ENCODE measurements around the gene PWWP2B. TPM values are rescaled to one million over a fixed set of nuclear protein-coding genes. Genes with fewer than 3 reads are reported as not detected.

Gene PWWP2B
- total RNA-seq, 6 experiments from 2014 or later: 3.0 to 12.2 (median 5.1) TPM

GRCh38 chr10:132415255-132415654, 18.3 kb downstream of the PWWP2B start:
- 91% methylated on average over 5 of the region's 5 CpGs for whole genome bisulfite sequencing (ENCODE audit: insufficient coverage, low coverage, low lambda C conversion rate, missing lambda C conversion rate)
- H3K27me3 ChIP-seq: no peaks in the 10 kb centered on the region
- intact Hi-C loops (cut with DNase I): no loop called here
- DNase-seq (no peak), ATAC-seq (no peak)
- no peaks in the 10 kb centered on the region for H3K9me3 ChIP-seq
- H3K27ac ChIP-seq: no peak overlapping the region
- H3K36me3 ChIP-seq: no peaks in the 10 kb centered on the region
- H3K4me3 ChIP-seq: no peak overlapping the region
- peaks cover 0 to 5% (median 0%) of the 10 kb centered on the region in 4 donors for H3K4me1 ChIP-seq
- TF ChIP-seq POLR2A (IDR thresholded peaks at IDR 0.05) (no peak), CTCF (IDR thresholded peaks at IDR 0.05) (no peak)

- Histone ChIP-seq H3K27ac (no peak overlapping the region), H3K27me3 (no peaks in the 10 kb centered on the region), H3K9me3 (no peaks in the 10 kb centered on the region), H3K36me3 (no peaks in the 10 kb centered on the region), H3K4me1 (peaks cover 0 to 5% (median 0%) of the 10 kb centered on the region in 4 donors), H3K4me3 (no peak overlapping the region)
- TF ChIP-seq POLR2A (IDR thresholded peaks at IDR 0.05) (no peak), CTCF (IDR thresholded peaks at IDR 0.05) (no peak)
- intact Hi-C loops (cut with DNase I): no loop called here
- WGBS (ENCODE audit: insufficient coverage, low coverage, low lambda C conversion rate, missing lambda C conversion rate): 100% methylated on average over 1 of the region's 22 CpGs
- ATAC-seq: no peak
- DNase-seq: no peak
These were observed 19.0 kb downstream of the PWWP2B start for GRCh38 chr10:132415956-132416355.

- no peaks in the 10 kb centered on the region for H3K27me3 ChIP-seq
- DNase-seq (no peak), ATAC-seq (no peak)
- no peaks in the 10 kb centered on the region for H3K36me3 ChIP-seq
- no peak for TF ChIP-seq POLR2A (IDR thresholded peaks at IDR 0.05)
- no peak for TF ChIP-seq CTCF (IDR thresholded peaks at IDR 0.05)
- intact Hi-C loops (cut with DNase I): no loop called here
- peaks cover 0 to 1% (median 0%) of the 10 kb centered on the region in 4 donors for H3K4me1 ChIP-seq
- H3K9me3 ChIP-seq: no peaks in the 10 kb centered on the region
- H3K27ac ChIP-seq: no peak overlapping the region
- H3K4me3 ChIP-seq: no peak overlapping the region
- WGBS (ENCODE audit: insufficient coverage, low coverage, low lambda C conversion rate, missing lambda C conversion rate): no CpG with 5 or more reads among the region's 32 CpGs
These were observed 19.7 kb downstream of the PWWP2B start for GRCh38 chr10:132416566-132417256.

GRCh38 chr10:132417257-132417910, 20.4 kb downstream of the PWWP2B start:
- Histone ChIP-seq H3K27ac (no peak overlapping the region), H3K4me1 (peaks cover 0 to 6% (median 0%) of the 10 kb centered on the region in 4 donors), H3K9me3 (no peaks in the 10 kb centered on the region), H3K4me3 (no peak overlapping the region), H3K36me3 (no peaks in the 10 kb centered on the region), H3K27me3 (no peaks in the 10 kb centered on the region)
- DNase-seq (no peak), ATAC-seq (peak in 1 of 4 donors; percentile 15)
- no peak for TF ChIP-seq POLR2A (IDR thresholded peaks at IDR 0.05)
- no peak for TF ChIP-seq CTCF (IDR thresholded peaks at IDR 0.05)
- WGBS (ENCODE audit: insufficient coverage, low coverage, low lambda C conversion rate, missing lambda C conversion rate): 75% methylated on average over 1 of the region's 26 CpGs
- intact Hi-C loops (cut with DNase I): no loop called here
